GM12865 (cell line): ENCODE data around the gene MLST8.

Source experiments
- DNase-seq: peaks from one replicate; pipeline ENCODE4 v3.0.0; 2010; ENCODE audit warnings: low read depth
- H3K4me3 ChIP-seq: 2 replicates; pipeline ENCODE4 v1.5.1; 2011; ENCODE audit warnings: mild to moderate bottlenecking, low read depth, low read length, control low read depth
- CTCF ChIP-seq: IDR thresholded peaks from 2 replicates; pipeline ENCODE4 v1.5.1; 2011; ENCODE audit warnings: low read length, control low read depth, low read depth, inconsistent platforms; ENCODE audit not compliant: insufficient read depth; ENCODE audit errors: missing control alignments

The MLST8 gene

DNA sequence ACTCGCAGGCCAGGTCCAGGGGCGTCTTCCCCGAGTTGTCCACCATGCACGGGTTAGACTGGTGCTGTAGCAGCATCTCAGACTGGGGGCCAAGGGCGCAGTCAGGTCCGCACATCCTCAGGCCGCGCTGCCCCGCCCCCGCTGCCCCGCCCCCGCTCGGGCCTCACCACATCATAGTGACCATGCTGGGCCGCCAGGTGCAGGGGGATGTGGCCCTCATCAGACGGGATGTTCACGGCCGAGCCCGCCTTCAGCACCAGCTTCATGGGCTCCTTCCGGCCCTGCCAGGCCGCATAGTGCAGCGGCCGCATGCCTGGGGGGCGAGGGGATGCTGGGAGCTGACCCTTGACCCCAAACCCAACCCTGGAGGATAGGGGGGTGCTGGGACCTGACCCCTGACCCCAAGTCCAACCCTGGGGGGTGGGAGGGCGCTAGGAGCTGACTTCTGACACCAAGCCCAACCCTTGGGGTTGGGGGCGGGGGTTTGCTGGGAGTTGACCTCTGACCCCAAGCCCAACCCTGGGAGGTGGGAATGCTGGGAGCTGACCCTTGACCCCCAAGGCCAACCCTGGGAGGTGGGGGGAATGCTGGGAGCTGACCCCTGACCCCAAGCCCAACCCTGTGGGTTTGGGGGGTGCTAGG is 15.9 kb upstream of the MLST8 start:
- no peak for DNase-seq
- no peak overlapping the region for H3K4me3 ChIP-seq
- no peak for TF ChIP-seq CTCF

- no peak for DNase-seq
- TF ChIP-seq CTCF = no peak
- no peak overlapping the region for H3K4me3 ChIP-seq
Measured at GRCh38 chr16:2190002-2190658, 15.1 kb upstream of the MLST8 start.

- DNase-seq = no peak
- no peak overlapping the region for H3K4me3 ChIP-seq
- TF ChIP-seq CTCF = no peak
Measured at GRCh38 chr16:2190659-2191445, 14.4 kb upstream of the MLST8 start.

DNA sequence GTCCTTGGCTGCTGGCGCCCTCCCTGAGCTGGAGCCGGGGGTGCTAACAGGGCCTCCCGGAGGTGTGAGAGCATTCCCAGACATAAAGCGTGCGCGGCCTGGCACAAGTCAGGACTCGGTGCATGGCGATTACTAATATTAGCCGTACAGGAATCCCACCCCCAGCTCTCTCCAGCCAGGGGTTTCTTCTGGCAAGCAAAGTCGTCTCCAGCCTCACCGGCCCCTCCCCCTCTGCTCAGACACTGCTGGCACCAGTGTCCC is 13.9 kb upstream of the MLST8 start:
- no peak overlapping the region for H3K4me3 ChIP-seq
- DNase-seq = no peak
- TF ChIP-seq CTCF = no peak

DNA sequence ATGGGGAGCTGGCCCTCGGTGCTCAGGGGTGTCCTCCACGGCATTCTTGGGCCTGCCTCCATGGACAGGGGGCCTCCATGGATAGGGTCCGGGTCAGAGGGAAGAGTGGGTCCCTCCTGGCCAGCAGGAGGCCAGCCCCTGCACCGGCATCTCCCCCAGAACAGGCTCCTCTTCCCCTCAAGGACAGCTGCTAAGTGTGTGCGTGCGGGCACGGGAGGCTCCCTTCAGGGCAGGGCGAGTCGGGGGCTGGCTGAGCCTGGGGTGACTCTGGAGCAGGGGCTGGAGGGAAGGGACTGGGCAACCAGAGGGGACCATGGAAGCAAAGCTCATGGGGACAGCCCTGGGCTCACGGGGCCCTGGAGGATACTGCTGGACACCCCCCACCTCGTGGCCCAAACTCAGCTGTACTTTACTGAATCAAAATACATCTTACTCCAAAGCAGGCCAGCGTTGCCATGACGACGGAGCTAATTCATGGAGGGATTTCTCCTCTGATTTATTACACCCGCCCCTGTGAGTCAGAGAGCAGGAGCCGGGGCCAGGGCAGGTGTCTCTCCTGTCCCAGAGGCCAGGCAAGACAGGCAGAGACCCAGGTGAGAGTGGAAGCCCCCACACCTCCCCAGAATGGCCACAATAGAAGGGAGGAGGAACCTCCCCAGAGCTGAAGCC is 11.0 kb upstream of the MLST8 start:
- no peak for DNase-seq
- H3K4me3 ChIP-seq = no peak overlapping the region
- no peak for TF ChIP-seq CTCF

GRCh38 chr16:2194852-2195321 is 10.4 kb upstream of the MLST8 start:
- peak; percentile 80 for DNase-seq
- no peak overlapping the region for H3K4me3 ChIP-seq
- peak; percentile 50 for TF ChIP-seq CTCF
